Measurements from ENCODE around the gene UCN3. TPM values are rescaled to one million over a fixed set of nuclear protein-coding genes. Genes with fewer than 3 reads are reported as not detected.
"Not testable (repeated sequence)": the region's sequence is repeated elsewhere in the genome, so short reads cannot be mapped to it uniquely, and the experiment has no call there.

Gene UCN3
- polyA plus RNA-seq, 3 donors = 2.0 to 2.9 (median 2.4) TPM

GRCh38 chr10:5404208-5405041 lies 39.7 kb downstream of the UCN3 start, which contains the start of gene TUBAL3:
TUBAL3 (minus strand) TSS chr10:5404828; CDS start chr10:5404792, 36 bp downstream.
- DNase-seq (ENCODE audit: low read depth in 3 of 3, low spot score in 2 of 3) = no peak

GRCh38 chr10:5406918-5407317 lies 42.2 kb downstream of the UCN3 start:
- DNase-seq (ENCODE audit: low read depth in 3 of 3, low spot score in 2 of 3) = no peak

GRCh38 chr10:5410787-5411186 lies 46.0 kb downstream of the UCN3 start:
- not testable (repeated sequence) for DNase-seq (ENCODE audit: low read depth in 3 of 3, low spot score in 2 of 3)

GRCh38 chr10:5411941-5412276 lies 47.1 kb downstream of the UCN3 start:
- no peak for DNase-seq (ENCODE audit: low read depth in 3 of 3, low spot score in 2 of 3)

GRCh38 chr10:5412277-5412941 lies 47.6 kb downstream of the UCN3 start, which contains the start of gene NET1:
NET1 (plus strand) TSS chr10:5412557; CDS start chr10:5412693, 136 bp downstream.
- DNase-seq (ENCODE audit: low read depth in 3 of 3, low spot score in 2 of 3) = peak; percentile 75 to 80 (median 78)

- peak in 1 of 3 donors; percentile 13 for DNase-seq (ENCODE audit: low read depth in 3 of 3, low spot score in 2 of 3)
Measured at GRCh38 chr10:5413012-5413938, 48.5 kb downstream of the UCN3 start.

GRCh38 chr10:5416981-5417380 lies 52.2 kb downstream of the UCN3 start:
- no peak for DNase-seq (ENCODE audit: low read depth in 3 of 3, low spot score in 2 of 3)

GRCh38 chr10:5418584-5418983 lies 53.8 kb downstream of the UCN3 start:
- no peak for DNase-seq (ENCODE audit: low read depth in 3 of 3, low spot score in 2 of 3)

- no peak for DNase-seq (ENCODE audit: low read depth in 3 of 3, low spot score in 2 of 3)
Measured at GRCh38 chr10:5419466-5420094, 54.8 kb downstream of the UCN3 start.

- no peak for DNase-seq (ENCODE audit: low read depth in 3 of 3, low spot score in 2 of 3)
Measured at GRCh38 chr10:5423771-5424170, 59.0 kb downstream of the UCN3 start.

Other genes with a start within 250 kb of the UCN3 start
- gene AKR1C8, start 179.8 kb upstream of the UCN3 start, polyA plus RNA-seq (ENCODE audit: insufficient read length in 3 of 3) = under 1 TPM; 0.07 to 0.50 (median 0.26) TPM
- not detected for gene AKR1C4, start 168.1 kb upstream of the UCN3 start, polyA plus RNA-seq (ENCODE audit: insufficient read length in 3 of 3)
- under 1 TPM; 0.19 to 0.45 (median 0.43) TPM for gene TUBAL3, start 39.9 kb downstream of the UCN3 start, polyA plus RNA-seq (ENCODE audit: insufficient read length in 3 of 3)
- 100 to 1,000 TPM; 126 to 153 (median 144) TPM for gene NET1, start 47.6 kb downstream of the UCN3 start, polyA plus RNA-seq (ENCODE audit: insufficient read length in 3 of 3)
- gene CALML5, start 134.6 kb downstream of the UCN3 start, polyA plus RNA-seq (ENCODE audit: insufficient read length in 3 of 3) = not detected
- gene CALML3, start 160.0 kb downstream of the UCN3 start, polyA plus RNA-seq (ENCODE audit: insufficient read length in 3 of 3) = under 1 TPM in 1 of 3 donors, not detected in 2; 0.10 TPM